ENCODE results near the gene IDH2. TPM values are rescaled to one million over a fixed set of nuclear protein-coding genes. Genes with fewer than 3 reads are reported as not detected.

IDH2 gene
- total and polyA plus RNA-seq, 2 experiments from 2014 or later: 406 to 712 TPM

DNA sequence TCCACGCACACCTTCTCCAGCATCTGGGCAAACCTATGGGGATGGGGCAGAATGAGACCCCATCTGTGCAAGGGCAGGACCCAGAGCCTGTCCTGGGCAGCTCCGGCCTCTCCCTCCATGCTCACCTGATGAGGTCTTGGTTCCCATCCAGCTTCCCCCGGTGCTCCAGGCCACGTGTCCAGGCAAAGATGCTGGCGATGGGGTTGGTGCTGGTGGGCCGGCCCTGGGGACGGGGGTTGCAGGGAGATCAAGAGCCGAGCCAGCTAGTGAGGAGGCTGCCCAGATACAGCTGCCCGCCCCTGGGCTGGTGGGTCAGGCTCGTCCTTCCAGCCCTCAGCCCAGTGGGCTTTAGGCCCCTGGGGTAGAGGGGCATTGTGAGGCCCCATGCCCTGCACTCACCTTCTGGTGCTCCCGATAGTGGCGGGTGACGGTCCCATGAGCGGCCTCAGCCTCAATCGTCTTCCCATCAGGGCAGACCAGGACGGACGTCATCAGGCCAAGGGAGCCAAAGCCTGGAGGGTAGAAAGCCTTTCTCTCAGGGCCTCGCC, 17.3 kb downstream of the IDH2 start:
- Histone ChIP-seq H3K4me3 (no peak overlapping the region), H3K36me3 (peaks cover 50% of the 10 kb centered on the region), H3K9me3 (ENCODE audit: low read depth) (no peaks in the 10 kb centered on the region), H3K27ac (no peak overlapping the region), H3K4me1 (ENCODE audit: low read depth) (no peaks in the 10 kb centered on the region), H3K27me3 (no peaks in the 10 kb centered on the region)
- DNase-seq (ENCODE audit: low read depth in 1 of 2, low spot score in 1 of 2): no peak
- TF ChIP-seq, protein P1, sequence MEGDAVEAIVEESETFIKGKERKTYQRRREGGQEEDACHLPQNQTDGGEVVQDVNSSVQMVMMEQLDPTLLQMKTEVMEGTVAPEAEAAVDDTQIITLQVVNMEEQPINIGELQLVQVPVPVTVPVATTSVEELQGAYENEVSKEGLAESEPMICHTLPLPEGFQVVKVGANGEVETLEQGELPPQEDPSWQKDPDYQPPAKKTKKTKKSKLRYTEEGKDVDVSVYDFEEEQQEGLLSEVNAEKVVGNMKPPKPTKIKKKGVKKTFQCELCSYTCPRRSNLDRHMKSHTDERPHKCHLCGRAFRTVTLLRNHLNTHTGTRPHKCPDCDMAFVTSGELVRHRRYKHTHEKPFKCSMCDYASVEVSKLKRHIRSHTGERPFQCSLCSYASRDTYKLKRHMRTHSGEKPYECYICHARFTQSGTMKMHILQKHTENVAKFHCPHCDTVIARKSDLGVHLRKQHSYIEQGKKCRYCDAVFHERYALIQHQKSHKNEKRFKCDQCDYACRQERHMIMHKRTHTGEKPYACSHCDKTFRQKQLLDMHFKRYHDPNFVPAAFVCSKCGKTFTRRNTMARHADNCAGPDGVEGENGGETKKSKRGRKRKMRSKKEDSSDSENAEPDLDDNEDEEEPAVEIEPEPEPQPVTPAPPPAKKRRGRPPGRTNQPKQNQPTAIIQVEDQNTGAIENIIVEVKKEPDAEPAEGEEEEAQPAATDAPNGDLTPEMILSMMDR (IDR thresholded peaks at IDR 0.05; ENCODE audit: low read depth, low read length): no peak

DNA sequence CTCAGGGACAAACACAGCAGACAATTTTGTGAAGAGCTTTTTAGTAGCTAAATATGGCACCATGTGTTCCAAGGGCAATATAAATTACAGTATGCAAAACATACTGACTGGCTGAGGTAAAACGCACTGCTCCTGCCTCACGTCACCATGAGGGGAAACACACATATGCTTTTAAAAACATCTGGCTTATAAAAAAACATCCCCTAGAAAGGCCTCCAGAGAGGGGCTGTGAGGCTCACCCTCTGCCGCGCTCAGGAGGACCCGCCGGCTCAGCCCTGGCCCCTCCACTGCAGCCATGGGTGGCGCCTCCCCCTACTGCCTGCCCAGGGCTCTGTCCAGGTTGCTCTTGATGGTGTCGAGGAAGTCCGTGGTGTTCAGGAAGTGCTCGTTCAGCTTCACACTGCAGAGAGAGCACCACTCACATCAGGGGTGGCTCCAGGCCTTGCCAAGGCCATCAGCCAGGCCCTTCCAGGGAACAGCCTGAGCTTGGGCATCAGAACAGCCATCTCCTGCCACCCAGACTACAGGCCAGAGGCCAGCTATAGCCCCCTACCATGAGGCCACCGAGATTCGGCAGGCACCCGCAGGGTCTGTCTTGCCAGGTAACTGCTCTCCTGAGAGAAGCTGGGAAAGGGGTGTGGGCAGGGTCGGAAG, 18.2 kb downstream of the IDH2 start:
- H3K27ac ChIP-seq: no peak overlapping the region
- DNase-seq (ENCODE audit: low read depth in 1 of 2, low spot score in 1 of 2): no peak
- no peaks in the 10 kb centered on the region for H3K27me3 ChIP-seq
- H3K4me1 ChIP-seq (ENCODE audit: low read depth): no peaks in the 10 kb centered on the region
- no peak overlapping the region for H3K4me3 ChIP-seq
- H3K9me3 ChIP-seq (ENCODE audit: low read depth): no peaks in the 10 kb centered on the region
- TF ChIP-seq, protein P1 (IDR thresholded peaks at IDR 0.05; ENCODE audit: low read depth, low read length): no peak
- H3K36me3 ChIP-seq: peaks cover 50% of the 10 kb centered on the region

DNA sequence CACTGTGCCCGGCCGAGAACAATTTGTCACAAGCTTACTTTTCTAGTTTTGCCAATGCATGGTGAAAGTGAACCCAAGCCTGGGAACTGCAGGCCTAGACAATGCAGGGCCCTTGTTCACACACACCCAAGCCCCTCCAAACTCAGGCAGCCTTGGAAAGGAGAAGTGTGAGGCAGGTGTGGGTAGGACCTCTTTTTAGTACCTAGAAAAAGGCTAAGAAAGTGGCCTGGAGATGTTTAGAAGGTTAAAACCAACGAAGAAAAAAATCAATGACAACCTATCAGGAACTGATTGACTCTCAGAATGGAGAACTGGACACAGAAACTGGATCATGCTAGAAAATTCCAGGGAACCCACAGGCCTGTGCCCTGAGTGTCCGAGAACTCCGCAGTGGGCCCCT, 18.8 kb downstream of the IDH2 start:
- Histone ChIP-seq H3K36me3 (peaks cover 50% of the 10 kb centered on the region), H3K4me3 (no peak overlapping the region), H3K27ac (no peak overlapping the region), H3K4me1 (ENCODE audit: low read depth) (no peaks in the 10 kb centered on the region), H3K9me3 (ENCODE audit: low read depth) (no peaks in the 10 kb centered on the region), H3K27me3 (no peaks in the 10 kb centered on the region)
- DNase-seq (ENCODE audit: low read depth in 1 of 2, low spot score in 1 of 2): no peak
- TF ChIP-seq, protein P1 (IDR thresholded peaks at IDR 0.05; ENCODE audit: low read depth, low read length): no peak

DNA sequence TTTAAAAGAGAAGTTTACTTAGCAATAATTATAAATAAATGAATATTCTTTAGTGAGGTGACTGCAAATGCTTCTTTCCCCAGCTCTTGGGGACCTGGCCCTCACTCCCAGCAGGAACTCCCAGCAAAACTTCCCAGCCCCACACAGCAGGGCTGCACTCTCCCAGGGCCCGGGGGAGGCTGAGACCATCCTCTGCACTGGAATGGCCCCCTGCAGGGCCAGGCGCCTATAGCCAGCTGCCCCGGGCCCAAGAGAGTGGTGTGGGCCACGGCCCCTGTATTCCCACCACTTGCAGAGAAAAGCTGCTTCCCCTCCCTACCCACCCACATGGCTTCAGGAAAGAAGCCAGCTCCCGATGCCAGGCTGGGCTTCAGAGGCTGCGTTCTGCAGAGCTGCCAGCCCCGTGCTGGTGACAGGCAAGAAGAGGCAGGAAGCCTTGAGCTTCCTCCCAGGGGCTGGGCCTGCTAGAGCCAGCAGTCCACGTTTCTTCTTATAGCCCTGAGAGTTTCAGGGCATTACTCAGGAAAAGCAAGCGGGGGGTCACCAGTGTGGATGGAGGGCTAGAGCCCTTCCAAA, 20.0 kb downstream of the IDH2 start:
- no peaks in the 10 kb centered on the region for H3K9me3 ChIP-seq (ENCODE audit: low read depth)
- peaks cover 43% of the 10 kb centered on the region for H3K36me3 ChIP-seq
- TF ChIP-seq, protein P1 (IDR thresholded peaks at IDR 0.05; ENCODE audit: low read depth, low read length): no peak
- no peak overlapping the region for H3K4me3 ChIP-seq
- DNase-seq (ENCODE audit: low read depth in 1 of 2, low spot score in 1 of 2): no peak
- no peaks in the 10 kb centered on the region for H3K4me1 ChIP-seq (ENCODE audit: low read depth)
- H3K27ac ChIP-seq: peak overlapping the region; percentile 34
- H3K27me3 ChIP-seq: no peaks in the 10 kb centered on the region

DNA sequence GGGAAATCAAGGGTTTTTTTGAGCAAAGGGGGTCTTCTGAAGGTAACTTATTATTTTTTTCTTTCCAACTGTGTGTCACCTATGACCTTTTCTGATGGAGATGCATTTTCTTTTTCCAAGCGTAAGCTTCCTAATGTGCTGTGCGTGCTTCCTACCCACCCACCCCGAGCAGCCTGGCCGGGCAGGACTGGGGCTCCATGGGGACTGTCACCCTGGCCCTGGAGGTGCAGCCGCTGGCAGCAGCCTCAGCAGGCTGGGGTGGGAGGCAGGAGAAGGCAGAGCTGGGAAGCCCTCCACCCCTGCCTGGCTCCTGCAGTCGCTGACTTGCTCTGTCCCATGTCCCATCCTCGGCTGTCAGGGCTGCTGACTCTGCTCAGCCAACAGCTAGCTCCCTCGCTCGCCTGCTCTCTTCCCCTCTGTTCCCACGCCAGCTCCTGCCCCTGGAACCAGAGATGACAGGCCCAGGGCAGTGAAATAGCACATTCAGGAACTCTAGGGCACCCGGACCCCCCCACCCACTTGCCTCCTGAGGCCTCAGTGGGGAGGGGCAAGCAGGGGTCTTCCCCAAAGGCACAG, 21.4 kb downstream of the IDH2 start:
- no peak overlapping the region for H3K4me3 ChIP-seq
- H3K9me3 ChIP-seq (ENCODE audit: low read depth): no peaks in the 10 kb centered on the region
- H3K27ac ChIP-seq: peak overlapping the region; percentile 73
- TF ChIP-seq, protein P1 (IDR thresholded peaks at IDR 0.05; ENCODE audit: low read depth, low read length): no peak
- H3K36me3 ChIP-seq: peaks cover 31% of the 10 kb centered on the region
- no peak for DNase-seq (ENCODE audit: low read depth in 1 of 2, low spot score in 1 of 2)
- H3K4me1 ChIP-seq (ENCODE audit: low read depth): no peaks in the 10 kb centered on the region
- H3K27me3 ChIP-seq: no peaks in the 10 kb centered on the region

Measured in cardiac muscle cell (in vitro differentiated cells and primary cell).